Endothelial cell of coronary artery (primary cell): ENCODE data around the gene TAF11L7. TPM values are rescaled to one million over a fixed set of nuclear protein-coding genes. Genes with fewer than 3 reads are reported as not detected.

Experiments used
- total RNA-seq: library from RNA; depleted of rRNA; stranded (reverse); fragments of >200 nt; gene quantifications from 2 replicates; pipeline ENCODE4 v1.2.3, GENCODE V29; 2014

TAF11L7 gene
- not detected in 2 replicates for total RNA-seq

DNA sequence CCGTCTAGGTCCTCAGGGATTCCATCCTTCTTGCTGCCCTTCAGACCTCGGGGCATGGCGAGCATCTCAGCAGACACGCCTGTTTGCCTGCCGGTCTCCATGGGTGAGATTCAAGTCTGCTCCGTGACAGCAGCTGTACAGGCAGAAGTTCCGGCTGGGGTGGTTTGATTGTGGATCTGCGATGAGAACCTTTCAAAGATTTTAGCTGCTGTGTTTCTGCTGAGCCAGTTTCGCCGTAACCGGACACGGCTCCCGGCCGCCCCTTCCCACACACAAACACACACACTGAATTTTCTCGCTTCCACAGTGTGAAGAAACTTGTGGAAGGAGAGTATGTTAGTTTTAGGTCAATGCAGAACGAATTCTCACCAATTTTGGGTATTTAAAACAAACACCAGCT, at the start of gene TAF11L7:
Gene TAF11L7 (minus strand): TSS at position 101 of the 400 bp plus-strand sequence.

GRCh38 chr5:17634160-17634559, 48.6 kb upstream of the TAF11L7 start, which contains the start of gene TAF11L14:
Gene TAF11L14, plus strand, starts transcription at chr5:17634460.

DNA sequence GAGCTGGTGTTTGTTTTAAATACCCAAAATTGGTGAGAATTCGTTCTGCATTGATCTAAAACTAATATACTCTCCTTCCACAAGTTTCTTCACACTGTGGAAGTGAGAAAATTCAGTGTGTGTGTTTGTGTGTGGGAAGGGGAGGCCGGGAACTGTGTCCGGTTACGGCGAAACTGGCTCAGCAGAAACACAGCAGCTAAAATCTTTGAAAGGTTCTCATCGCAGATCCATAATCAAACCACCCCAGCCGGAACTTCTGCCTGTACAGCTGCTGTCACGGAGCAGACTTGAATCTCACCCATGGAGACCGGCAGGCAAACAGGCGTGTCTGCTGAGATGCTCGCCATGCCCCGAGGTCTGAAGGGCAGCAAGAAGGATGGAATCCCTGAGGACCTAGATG, 46.2 kb upstream of the TAF11L7 start, which contains the start of gene TAF11L13:
Gene TAF11L13 (plus strand): TSS at position 301 of the 400 bp plus-strand sequence.

GRCh38 chr5:17610092-17610491, 24.5 kb upstream of the TAF11L7 start, which contains the start of gene TAF11L12:
Gene TAF11L12, plus strand, starts transcription at chr5:17610392.

GRCh38 chr5:17603880-17604279, 18.3 kb upstream of the TAF11L7 start, which contains the start of gene TAF11L11:
Gene TAF11L11, plus strand, starts transcription at chr5:17604183.

GRCh38 chr5:17597728-17598127, 12.2 kb upstream of the TAF11L7 start, which contains the start of gene TAF11L10:
Gene TAF11L10, minus strand, starts transcription at chr5:17597828.

DNA sequence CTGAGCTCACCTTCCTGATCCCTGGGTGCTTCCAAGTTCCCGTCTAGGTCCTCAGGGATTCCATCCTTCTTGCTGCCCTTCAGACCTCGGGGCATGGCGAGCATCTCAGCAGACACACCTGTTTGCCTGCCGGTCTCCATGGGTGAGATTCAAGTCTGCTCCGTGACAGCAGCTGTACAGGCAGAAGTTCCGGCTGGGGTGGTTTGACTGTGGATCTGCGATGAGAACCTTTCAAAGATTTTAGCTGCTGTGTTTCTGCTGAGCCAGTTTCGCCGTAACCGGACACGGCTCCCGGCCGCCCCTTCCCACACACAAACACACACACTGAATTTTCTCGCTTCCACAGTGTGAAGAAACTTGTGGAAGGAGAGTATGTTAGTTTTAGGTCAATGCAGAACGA, 8.7 kb upstream of the TAF11L7 start, which contains the start of gene TAF11L9:
Gene TAF11L9 (minus strand): TSS at position 140 of the 400 bp plus-strand sequence.

GRCh38 chr5:17590860-17591259, 5.3 kb upstream of the TAF11L7 start, which contains the start of gene TAF11L8:
Gene TAF11L8, minus strand, starts transcription at chr5:17590960.

Other genes with a start within 250 kb of the TAF11L7 start
- not detected in 2 replicates for gene TAF11L2, start 87.5 kb downstream of the TAF11L7 start, total RNA-seq
- not detected in 2 replicates for gene TAF11L3, start 67.4 kb downstream of the TAF11L7 start, total RNA-seq
- not detected in 2 replicates for gene TAF11L4, start 64.0 kb downstream of the TAF11L7 start, total RNA-seq
- not detected in 2 replicates for gene TAF11L5, start 60.5 kb downstream of the TAF11L7 start, total RNA-seq
- not detected in 2 replicates for gene TAF11L6, start 57.1 kb downstream of the TAF11L7 start, total RNA-seq
- gene TAF11L8, start 5.2 kb upstream of the TAF11L7 start, total RNA-seq = not detected in 2 replicates
- gene TAF11L9, start 8.6 kb upstream of the TAF11L7 start, total RNA-seq = not detected in 2 replicates
- gene TAF11L10, start 12.1 kb upstream of the TAF11L7 start, total RNA-seq = not detected in 2 replicates
- not detected in 2 replicates for gene TAF11L11, start 18.4 kb upstream of the TAF11L7 start, total RNA-seq
- gene TAF11L12, start 24.6 kb upstream of the TAF11L7 start, total RNA-seq = not detected in 2 replicates
- not detected in 2 replicates for gene TAF11L13, start 46.3 kb upstream of the TAF11L7 start, total RNA-seq
- gene TAF11L14, start 48.7 kb upstream of the TAF11L7 start, total RNA-seq = not detected in 2 replicates